ENCODE data around the gene GPC6.

DNA sequence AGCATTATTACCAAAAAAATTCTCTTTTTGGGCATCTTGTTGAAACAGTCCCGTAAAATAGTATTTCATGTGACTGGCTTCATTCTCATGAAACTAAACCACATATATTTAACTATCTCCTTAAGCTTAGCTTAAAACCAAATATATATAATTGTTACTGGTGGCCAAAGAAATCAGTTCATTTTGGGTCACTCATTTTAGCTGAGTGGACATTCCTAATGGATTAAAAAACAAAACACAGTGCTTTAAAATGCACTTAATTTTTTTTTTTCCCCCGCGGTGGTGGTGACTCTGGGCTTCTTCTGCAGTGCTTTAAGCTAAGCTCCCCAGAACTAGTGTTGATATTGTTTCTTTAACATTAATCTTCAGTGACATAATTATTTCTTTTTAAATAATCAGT is 540.1 kb downstream of the GPC6 start:
- TF ChIP-seq, protein P1, sequence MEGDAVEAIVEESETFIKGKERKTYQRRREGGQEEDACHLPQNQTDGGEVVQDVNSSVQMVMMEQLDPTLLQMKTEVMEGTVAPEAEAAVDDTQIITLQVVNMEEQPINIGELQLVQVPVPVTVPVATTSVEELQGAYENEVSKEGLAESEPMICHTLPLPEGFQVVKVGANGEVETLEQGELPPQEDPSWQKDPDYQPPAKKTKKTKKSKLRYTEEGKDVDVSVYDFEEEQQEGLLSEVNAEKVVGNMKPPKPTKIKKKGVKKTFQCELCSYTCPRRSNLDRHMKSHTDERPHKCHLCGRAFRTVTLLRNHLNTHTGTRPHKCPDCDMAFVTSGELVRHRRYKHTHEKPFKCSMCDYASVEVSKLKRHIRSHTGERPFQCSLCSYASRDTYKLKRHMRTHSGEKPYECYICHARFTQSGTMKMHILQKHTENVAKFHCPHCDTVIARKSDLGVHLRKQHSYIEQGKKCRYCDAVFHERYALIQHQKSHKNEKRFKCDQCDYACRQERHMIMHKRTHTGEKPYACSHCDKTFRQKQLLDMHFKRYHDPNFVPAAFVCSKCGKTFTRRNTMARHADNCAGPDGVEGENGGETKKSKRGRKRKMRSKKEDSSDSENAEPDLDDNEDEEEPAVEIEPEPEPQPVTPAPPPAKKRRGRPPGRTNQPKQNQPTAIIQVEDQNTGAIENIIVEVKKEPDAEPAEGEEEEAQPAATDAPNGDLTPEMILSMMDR (IDR thresholded peaks at IDR 0.05 in 8 of 11, conservative IDR thresholded peaks at IDR 0.05 in 3 of 11) = no peak
- TF ChIP-seq POLR2AphosphoS5 (IDR thresholded peaks at IDR 0.05) = no peak
